Caco-2 (cell line): Measurements from ENCODE around the gene TMEM167A. TPM values are rescaled to one million over a fixed set of nuclear protein-coding genes. Genes with fewer than 3 reads are reported as not detected.

Experiments
- Bru-seq: library from RNA; stranded (reverse); fragments of 400-500 nt; gene quantifications from one replicate; lab custom pipeline; 2021; lab: Mats Ljungman, UMichigan
- BruChase-seq, 2 experiments: library from RNA; stranded (reverse); fragments of 400-500 nt; gene quantifications; one replicate each; lab custom pipeline; 2021; lab: Mats Ljungman, UMichigan
- BruUV-seq: library from RNA; stranded (reverse); fragments of 400-500 nt; replicated peaks from 2 replicates; lab custom pipeline; 2021; lab: Mats Ljungman, UMichigan
- CTCF ChIA-PET: fragments of 300-600 bp; sonication (Branson Sonifier 250); formaldehyde crosslinking; loops from one replicate; lab custom pipeline; 2022; ENCODE audit warnings: antibody characterized with exemption; lab: Charles Lee
- POLR2A ChIA-PET: fragments of 300-600 bp; sonication (Branson Sonifier 250); formaldehyde crosslinking; loops from one replicate; lab custom pipeline; 2022; ENCODE audit warnings: antibody characterized with exemption; lab: Charles Lee
- DNase-seq, 2 experiments: peaks; one replicate each; pipeline versions ENCODE4 v3.0.0 to v3.0.0-alpha.2; 2020 to 2022
- H3K27me3 ChIP-seq: replicated peaks from 2 replicates; pipeline ENCODE4 v1.6.0; 2011; ENCODE audit warnings: low read length; ENCODE audit not compliant: control insufficient read depth, insufficient read depth
- H3K36me3 ChIP-seq: 2 replicates; pipeline ENCODE4 v1.5.1; 2011; ENCODE audit warnings: low read length; ENCODE audit not compliant: control insufficient read depth, insufficient read depth
- H3K4me1 ChIP-seq: fragments of 250-450 bp; sonication (Bioruptor Pico); 2 replicates; pipeline ENCODE4 v1.5.1; 2020; ENCODE audit warnings: mild to moderate bottlenecking
- H3K4me3 ChIP-seq: 2 replicates; pipeline ENCODE4 v1.5.1; 2011; ENCODE audit warnings: low read depth, mild to moderate bottlenecking, control low read depth, low read length
- H3K9me3 ChIP-seq: fragments of 250-450 bp; sonication (Bioruptor Pico); 2 replicates; pipeline ENCODE4 v1.5.1; 2020; ENCODE audit warnings: mild to moderate bottlenecking, moderate library complexity
- H3K27ac Mint-ChIP-seq: one replicate; pipeline ENCODE4 v1.8.0; 2022; ENCODE audit warnings: mixed read lengths; ENCODE audit not compliant: unreplicated experiment
- H3K27me3 Mint-ChIP-seq: one replicate; pipeline ENCODE4 v1.8.0; 2022; ENCODE audit warnings: mixed read lengths; ENCODE audit not compliant: insufficient read depth, unreplicated experiment
- H3K36me3 Mint-ChIP-seq: one replicate; pipeline ENCODE4 v1.8.0; 2022; ENCODE audit warnings: mild to moderate bottlenecking, mixed read lengths; ENCODE audit not compliant: insufficient read depth, unreplicated experiment
- H3K4me1 Mint-ChIP-seq: one replicate; pipeline ENCODE4 v1.8.0; 2022; ENCODE audit warnings: low read depth, mixed read lengths; ENCODE audit not compliant: unreplicated experiment
- H3K4me3 Mint-ChIP-seq: one replicate; pipeline ENCODE4 v1.8.0; 2022; ENCODE audit warnings: mild to moderate bottlenecking, moderate library complexity, mixed read lengths; ENCODE audit not compliant: unreplicated experiment
- H3K9me3 Mint-ChIP-seq: one replicate; pipeline ENCODE4 v1.8.0; 2022; ENCODE audit warnings: mixed read lengths; ENCODE audit not compliant: unreplicated experiment
- intact Hi-C: fragments of 100-400 bp; cut with micrococcal nuclease; formaldehyde crosslinking; loops from one replicate; pipeline ENCODE4 v1.10.0; 2022; ENCODE audit not compliant: unreplicated experiment
- long read RNA-seq: library from polyadenylated mRNA; stranded (forward); transcript quantifications from one replicate; pipeline ENCODE4 v2.0.0, GENCODE V29; 2022
- total RNA-seq: library from RNA; stranded (reverse); gene quantifications from 2 replicates; pipeline ENCODE4 v1.2.3, GENCODE V29; 2022
- TF ChIP-seq, protein P1 (sequence below), 2 experiments: fragments of 200-600 bp in 1 of 2; IDR thresholded peaks; 1 replicate in 1 of 2; 2 replicates in 1 of 2; pipeline versions ENCODE4 v1.5.1 to v1.8.0; 2011 to 2022; ENCODE audit warnings: antibody characterized with exemption in 1 of 2, control low read depth in 1 of 2, inconsistent platforms in 1 of 2, low read depth in 1 of 2, low read length in 1 of 2, mild to moderate bottlenecking in 1 of 2, moderate library complexity in 1 of 2; ENCODE audit not compliant: insufficient read depth in 1 of 2, severe bottlenecking in 1 of 2, unreplicated experiment in 1 of 2

Gene TMEM167A
- total RNA-seq = 85.0 and 97.1 TPM in 2 replicates
- percentile 96 among the genes with signal in this experiment for Bru-seq, nascent RNA
- BruChase-seq, experiment 1, labeled RNA remaining after a 2-hour chase = percentile 95 among the genes with signal in this experiment
- percentile 97 among the genes with signal in this experiment for BruChase-seq, experiment 2, labeled RNA remaining after a 6-hour chase
- long read RNA-seq, full-length matches to known transcripts = 188 of 204 reads
- long read RNA-seq, partial matches to known transcripts = 3 of 204 reads
- long read RNA-seq, other reads (novel, unspliced or antisense) = 13 of 204 reads

DNA sequence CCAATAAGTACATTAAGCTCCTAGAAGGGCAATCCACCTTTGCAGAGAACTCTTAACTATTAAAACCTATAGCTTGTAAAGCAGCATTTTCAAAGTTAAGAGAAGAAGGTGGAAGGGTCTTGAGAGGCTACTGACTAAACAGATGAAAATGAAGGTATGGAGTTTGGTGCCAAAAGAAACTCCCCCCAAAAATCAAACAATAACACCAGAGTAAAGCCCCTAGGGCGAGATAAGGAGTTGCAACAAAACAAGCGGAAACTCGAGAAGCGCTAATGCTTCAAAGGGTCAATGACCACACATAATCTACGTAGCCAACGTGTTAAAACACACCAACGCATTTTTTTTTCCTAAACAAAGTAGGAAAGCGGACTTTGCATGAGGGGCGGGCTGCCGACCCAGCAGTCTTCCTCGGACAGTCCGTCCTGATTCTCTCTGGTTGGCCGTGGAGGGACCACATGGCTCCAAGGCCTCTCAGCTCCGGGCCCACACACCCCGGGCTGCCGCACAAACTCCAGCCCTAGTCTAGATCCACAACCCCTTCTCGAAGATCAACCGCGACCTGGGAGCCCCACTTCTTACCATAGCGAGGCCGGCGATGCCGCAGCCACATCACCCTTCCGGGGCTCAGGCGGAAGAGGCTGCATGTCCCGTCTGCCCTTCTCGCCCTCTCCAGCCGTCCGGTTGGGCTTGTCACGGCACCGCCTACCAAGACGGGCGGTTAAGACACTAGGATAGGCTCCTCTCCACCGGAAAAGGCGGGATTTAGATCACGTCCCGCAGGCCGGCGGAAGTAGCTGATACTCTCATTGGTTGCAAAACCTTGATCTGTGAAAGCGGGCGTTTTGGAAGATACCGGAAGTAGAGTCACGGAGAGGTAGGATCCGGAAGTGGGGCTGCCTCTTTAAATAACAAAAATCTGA, at the start of gene TMEM167A, which contains the start of gene XRCC4:
TSS of gene TMEM167A (minus strand) at position 653 of the 920 bp plus-strand sequence. CDS start at position 582, 71 bp downstream.
TSS of gene XRCC4 (plus strand) at position 806 of the 920 bp plus-strand sequence. CDS start 27,373 bp downstream, outside the sequence.
- Mint-ChIP-seq H3K4me1 (no peaks in the 10 kb centered on the region), H3K36me3 (peaks cover 6% of the 10 kb centered on the region), H3K27me3 (no peaks in the 10 kb centered on the region), H3K27ac (peak within 1 kb of the TSS; percentile 100), H3K4me3 (peak within 1 kb of the TSS; percentile 99), H3K9me3 (no peaks in the 10 kb centered on the region)
- peak; percentile 96 to 98 for DNase-seq
- no peaks in the 10 kb centered on the region for H3K36me3 ChIP-seq
- TF ChIP-seq, protein P1, sequence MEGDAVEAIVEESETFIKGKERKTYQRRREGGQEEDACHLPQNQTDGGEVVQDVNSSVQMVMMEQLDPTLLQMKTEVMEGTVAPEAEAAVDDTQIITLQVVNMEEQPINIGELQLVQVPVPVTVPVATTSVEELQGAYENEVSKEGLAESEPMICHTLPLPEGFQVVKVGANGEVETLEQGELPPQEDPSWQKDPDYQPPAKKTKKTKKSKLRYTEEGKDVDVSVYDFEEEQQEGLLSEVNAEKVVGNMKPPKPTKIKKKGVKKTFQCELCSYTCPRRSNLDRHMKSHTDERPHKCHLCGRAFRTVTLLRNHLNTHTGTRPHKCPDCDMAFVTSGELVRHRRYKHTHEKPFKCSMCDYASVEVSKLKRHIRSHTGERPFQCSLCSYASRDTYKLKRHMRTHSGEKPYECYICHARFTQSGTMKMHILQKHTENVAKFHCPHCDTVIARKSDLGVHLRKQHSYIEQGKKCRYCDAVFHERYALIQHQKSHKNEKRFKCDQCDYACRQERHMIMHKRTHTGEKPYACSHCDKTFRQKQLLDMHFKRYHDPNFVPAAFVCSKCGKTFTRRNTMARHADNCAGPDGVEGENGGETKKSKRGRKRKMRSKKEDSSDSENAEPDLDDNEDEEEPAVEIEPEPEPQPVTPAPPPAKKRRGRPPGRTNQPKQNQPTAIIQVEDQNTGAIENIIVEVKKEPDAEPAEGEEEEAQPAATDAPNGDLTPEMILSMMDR (IDR thresholded peaks at IDR 0.05; ENCODE audit: insufficient read depth in 1 of 2, low read depth in 1 of 2, low read length in 1 of 2, severe bottlenecking in 1 of 2, unreplicated experiment in 1 of 2) = no peak
- peaks cover 4% of the 10 kb centered on the region; the same call in 1 of the 2 replicates for H3K4me1 ChIP-seq
- POLR2A ChIA-PET = interaction anchor here (0.6 to 1.4 kb wide), 8 partner anchors 22 to 799 kb away, joined by 3 to 8 read pairs (median 3); no protein-coding TSS in a partner anchor
- no peaks in the 10 kb centered on the region for H3K9me3 ChIP-seq
- BruUV-seq = TSS peak; percentile 68
- H3K27me3 ChIP-seq = no peaks in the 10 kb centered on the region
- CTCF ChIA-PET = no interaction called here
- intact Hi-C loops = loop anchor here (2.0 to 5.0 kb wide), 5 partner anchors 45 to 486 kb away; partner anchors contain the start of gene VCAN
- peak within 1 kb of the TSS; percentile 94 for H3K4me3 ChIP-seq

DNA sequence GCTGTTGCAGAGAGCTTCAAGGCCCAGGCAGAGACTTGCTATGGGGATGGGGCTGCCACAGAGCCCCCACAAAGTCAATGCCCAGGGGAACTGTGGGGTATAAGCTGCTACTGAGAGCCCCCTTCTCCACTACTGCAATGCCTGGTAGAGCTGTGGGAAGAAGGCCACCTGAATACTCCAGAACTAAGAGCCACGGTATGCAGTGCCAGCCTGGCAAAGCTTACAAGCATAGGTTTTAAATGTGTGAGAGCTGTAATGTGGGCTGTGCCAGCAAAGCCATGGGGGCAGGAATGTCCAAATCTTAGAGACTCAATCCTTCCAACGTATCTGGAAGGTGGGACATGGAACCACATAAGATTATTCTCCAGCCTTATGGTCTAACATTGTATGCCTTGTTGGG, 49.3 kb upstream of the TMEM167A start:
- Histone ChIP-seq H3K4me3 (no peak overlapping the region), H3K9me3 (no peaks in the 10 kb centered on the region), H3K27me3 (no peaks in the 10 kb centered on the region), H3K4me1 (peaks cover 21% of the 10 kb centered on the region), H3K36me3 (no peaks in the 10 kb centered on the region)
- intact Hi-C loops = no loop called here
- Mint-ChIP-seq H3K27ac (no peak overlapping the region), H3K36me3 (peaks cover 7% of the 10 kb centered on the region), H3K4me3 (no peak overlapping the region), H3K4me1 (peaks cover 18% of the 10 kb centered on the region), H3K9me3 (peaks cover 14% of the 10 kb centered on the region), H3K27me3 (no peaks in the 10 kb centered on the region)
- BruUV-seq = no TSS peak
- DNase-seq = no peak
- ChIA-PET POLR2A (no interaction called here), CTCF (no interaction called here)
- TF ChIP-seq, protein P1 (IDR thresholded peaks at IDR 0.05; ENCODE audit: insufficient read depth in 1 of 2, low read depth in 1 of 2, low read length in 1 of 2, severe bottlenecking in 1 of 2, unreplicated experiment in 1 of 2) = no peak

- ChIA-PET CTCF (no interaction called here), POLR2A (interaction anchor here (0.6 kb wide), 1 partner anchor 49 kb away, joined by 3 read pairs; no protein-coding TSS in a partner anchor)
- no TSS peak for BruUV-seq
- Histone ChIP-seq H3K27me3 (no peaks in the 10 kb centered on the region), H3K4me3 (no peak overlapping the region), H3K36me3 (no peaks in the 10 kb centered on the region), H3K4me1 (peaks cover 21% of the 10 kb centered on the region), H3K9me3 (no peaks in the 10 kb centered on the region)
- no peak overlapping the region for H3K27ac Mint-ChIP-seq
- H3K4me1 Mint-ChIP-seq = peaks cover 18% of the 10 kb centered on the region
- peak overlapping the region; percentile 35 for H3K4me3 Mint-ChIP-seq
- TF ChIP-seq, protein P1 (IDR thresholded peaks at IDR 0.05; ENCODE audit: insufficient read depth in 1 of 2, low read depth in 1 of 2, low read length in 1 of 2, severe bottlenecking in 1 of 2, unreplicated experiment in 1 of 2) = no peak
- peaks cover 14% of the 10 kb centered on the region for H3K9me3 Mint-ChIP-seq
- H3K36me3 Mint-ChIP-seq = peaks cover 7% of the 10 kb centered on the region
- no peaks in the 10 kb centered on the region for H3K27me3 Mint-ChIP-seq
- peak in 1 of 2 experiments; percentile 52 for DNase-seq
- intact Hi-C loops = no loop called here
Observed at GRCh38 chr5:83125560-83125959, 48.4 kb upstream of the TMEM167A start.
